Jurkat, Clone E6-1 (cell line): Measurements from ENCODE around the gene MAOB.

Source experiments
- DNase-seq: peaks from one replicate; pipeline ENCODE4 v3.0.0-alpha.2; 2011; ENCODE audit warnings: low read depth, low spot score
- H3K4me3 ChIP-seq: 2 replicates; pipeline ENCODE4 v1.5.1; 2011; ENCODE audit warnings: mild to moderate bottlenecking, low read length, control low read depth, moderate library complexity

MAOB gene

GRCh38 chrX:43865791-43866190, 16.5 kb downstream of the MAOB start:
- no peak overlapping the region for H3K4me3 ChIP-seq
- no peak for DNase-seq

- DNase-seq: no peak
- no peak overlapping the region for H3K4me3 ChIP-seq
Observed at GRCh38 chrX:43862434-43862833, 19.8 kb downstream of the MAOB start.

- no peak for DNase-seq
- H3K4me3 ChIP-seq: no peak overlapping the region
Observed at GRCh38 chrX:43861750-43862149, 20.5 kb downstream of the MAOB start.

GRCh38 chrX:43860646-43861370, 21.4 kb downstream of the MAOB start:
- no peak for DNase-seq

GRCh38 chrX:43853225-43853828, 28.9 kb downstream of the MAOB start:
- no peak for DNase-seq
- no peak overlapping the region for H3K4me3 ChIP-seq

More at GRCh38 chrX:43860646-43861370, 21.4 kb downstream of the MAOB start:
- H3K4me3 ChIP-seq: no peak overlapping the region

GRCh38 chrX:43850629-43851028, 31.6 kb downstream of the MAOB start:
- no peak overlapping the region for H3K4me3 ChIP-seq
- no peak for DNase-seq

- no peak for DNase-seq
Observed at GRCh38 chrX:43849173-43849572, 33.1 kb downstream of the MAOB start.

GRCh38 chrX:43847352-43847751, 34.9 kb downstream of the MAOB start:
- no peak overlapping the region for H3K4me3 ChIP-seq
- DNase-seq: no peak

More at GRCh38 chrX:43849173-43849572, 33.1 kb downstream of the MAOB start:
- H3K4me3 ChIP-seq: no peak overlapping the region

GRCh38 chrX:43846558-43846957, 35.7 kb downstream of the MAOB start:
- no peak for DNase-seq
- no peak overlapping the region for H3K4me3 ChIP-seq

- H3K4me3 ChIP-seq: no peak overlapping the region
Observed at GRCh38 chrX:43845776-43846175, 36.5 kb downstream of the MAOB start.

GRCh38 chrX:43840265-43840664, 42.0 kb downstream of the MAOB start:
- H3K4me3 ChIP-seq: no peak overlapping the region
- no peak for DNase-seq

More at GRCh38 chrX:43845776-43846175, 36.5 kb downstream of the MAOB start:
- DNase-seq: no peak

GRCh38 chrX:43836435-43837184, 45.6 kb downstream of the MAOB start:
- no peak overlapping the region for H3K4me3 ChIP-seq
- peak; percentile 16 for DNase-seq

- no peak for DNase-seq
- no peak overlapping the region for H3K4me3 ChIP-seq
Observed at GRCh38 chrX:43835559-43835958, 46.7 kb downstream of the MAOB start.

- H3K4me3 ChIP-seq: no peak overlapping the region
- DNase-seq: no peak
Observed at GRCh38 chrX:43827791-43828190, 54.5 kb downstream of the MAOB start.

GRCh38 chrX:43822014-43822413, 60.2 kb downstream of the MAOB start:
- DNase-seq: no peak
- no peak overlapping the region for H3K4me3 ChIP-seq

- no peak for DNase-seq
Observed at GRCh38 chrX:43817444-43817843, 64.8 kb downstream of the MAOB start.

GRCh38 chrX:43815209-43815608, 67.0 kb downstream of the MAOB start:
- H3K4me3 ChIP-seq: no peak overlapping the region
- no peak for DNase-seq

More at GRCh38 chrX:43817444-43817843, 64.8 kb downstream of the MAOB start:
- H3K4me3 ChIP-seq: no peak overlapping the region

- no peak overlapping the region for H3K4me3 ChIP-seq
- DNase-seq: peak; percentile 81
Observed at GRCh38 chrX:43813898-43814297, 68.4 kb downstream of the MAOB start.

- H3K4me3 ChIP-seq: no peak overlapping the region
- DNase-seq: peak; percentile 5
Observed at GRCh38 chrX:43813319-43813718, 68.9 kb downstream of the MAOB start.

GRCh38 chrX:43809463-43809862, 72.8 kb downstream of the MAOB start:
- no peak overlapping the region for H3K4me3 ChIP-seq
- no peak for DNase-seq
